GM12874 (cell line): Measurements from ENCODE around the gene EMILIN3.

Experiments used
- TF ChIP-seq, protein P1 (sequence below): IDR thresholded peaks from 2 replicates; pipeline ENCODE4 v1.5.1; 2011; ENCODE audit warnings: low read depth, mild to moderate bottlenecking, control low read depth, low read length, moderate library complexity; ENCODE audit not compliant: insufficient read depth

EMILIN3 gene

DNA sequence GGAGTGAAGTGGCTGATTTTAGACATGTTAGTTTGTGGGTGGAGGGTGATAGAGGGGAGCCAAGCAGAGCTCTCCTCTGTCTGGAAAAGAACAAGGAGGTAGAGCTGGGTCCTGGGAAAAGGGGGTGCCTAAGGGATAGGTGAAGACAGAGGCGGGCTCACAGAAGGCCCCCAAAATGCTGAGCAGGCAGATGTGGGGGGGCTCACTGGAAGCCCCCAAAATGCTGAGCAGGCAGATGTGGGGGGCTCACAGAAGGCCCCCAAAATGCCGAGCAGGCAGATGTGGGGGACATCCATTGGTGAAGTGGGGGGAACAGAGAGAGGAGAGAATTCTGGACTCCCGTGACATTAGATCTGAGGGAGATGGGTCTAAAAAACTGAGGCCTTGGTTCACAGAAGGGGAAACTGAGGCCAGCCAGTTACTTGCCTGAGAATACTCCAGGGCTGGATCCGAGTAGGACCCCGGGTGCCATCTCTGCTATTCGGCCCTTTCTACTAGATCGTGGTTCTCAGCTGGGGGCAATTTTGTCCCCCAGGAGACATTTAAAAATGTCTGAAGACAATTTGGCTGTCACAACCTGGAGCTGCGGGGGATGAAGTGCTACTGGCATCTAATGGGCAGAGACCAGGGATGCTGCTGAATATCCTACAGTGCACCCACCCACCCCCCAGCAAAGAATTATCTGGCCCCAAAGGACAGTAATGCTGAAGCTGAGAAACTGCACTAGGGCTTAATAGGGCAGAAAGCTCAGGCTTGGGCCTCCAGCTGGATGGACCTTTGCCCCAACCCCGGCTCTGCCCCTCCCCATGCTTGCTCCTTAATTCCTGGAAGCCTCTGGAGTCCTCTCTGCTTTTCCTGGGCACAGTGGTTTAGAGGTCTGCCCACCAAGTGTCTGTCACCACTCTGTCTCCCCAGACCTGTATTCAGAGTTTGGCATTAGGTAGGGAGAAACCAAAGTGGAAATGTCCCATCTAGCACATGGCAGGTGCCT, 23.8 kb downstream of the EMILIN3 start:
- TF ChIP-seq, protein P1, sequence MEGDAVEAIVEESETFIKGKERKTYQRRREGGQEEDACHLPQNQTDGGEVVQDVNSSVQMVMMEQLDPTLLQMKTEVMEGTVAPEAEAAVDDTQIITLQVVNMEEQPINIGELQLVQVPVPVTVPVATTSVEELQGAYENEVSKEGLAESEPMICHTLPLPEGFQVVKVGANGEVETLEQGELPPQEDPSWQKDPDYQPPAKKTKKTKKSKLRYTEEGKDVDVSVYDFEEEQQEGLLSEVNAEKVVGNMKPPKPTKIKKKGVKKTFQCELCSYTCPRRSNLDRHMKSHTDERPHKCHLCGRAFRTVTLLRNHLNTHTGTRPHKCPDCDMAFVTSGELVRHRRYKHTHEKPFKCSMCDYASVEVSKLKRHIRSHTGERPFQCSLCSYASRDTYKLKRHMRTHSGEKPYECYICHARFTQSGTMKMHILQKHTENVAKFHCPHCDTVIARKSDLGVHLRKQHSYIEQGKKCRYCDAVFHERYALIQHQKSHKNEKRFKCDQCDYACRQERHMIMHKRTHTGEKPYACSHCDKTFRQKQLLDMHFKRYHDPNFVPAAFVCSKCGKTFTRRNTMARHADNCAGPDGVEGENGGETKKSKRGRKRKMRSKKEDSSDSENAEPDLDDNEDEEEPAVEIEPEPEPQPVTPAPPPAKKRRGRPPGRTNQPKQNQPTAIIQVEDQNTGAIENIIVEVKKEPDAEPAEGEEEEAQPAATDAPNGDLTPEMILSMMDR = no peak

GRCh38 chr20:41340327-41341055, 26.1 kb downstream of the EMILIN3 start, which contains the start of gene LPIN3:
TSS of gene LPIN3 (plus strand) at chr20:41340821. CDS start at chr20:41345804, 4,983 bp downstream.
- TF ChIP-seq, protein P1 = no peak

GRCh38 chr20:41339957-41340326, 26.7 kb downstream of the EMILIN3 start:
- TF ChIP-seq, protein P1 = peak; percentile 95

GRCh38 chr20:41336711-41337492, 29.7 kb downstream of the EMILIN3 start:
- TF ChIP-seq, protein P1 = no peak

GRCh38 chr20:41335591-41335990, 31.0 kb downstream of the EMILIN3 start:
- TF ChIP-seq, protein P1 = no peak

DNA sequence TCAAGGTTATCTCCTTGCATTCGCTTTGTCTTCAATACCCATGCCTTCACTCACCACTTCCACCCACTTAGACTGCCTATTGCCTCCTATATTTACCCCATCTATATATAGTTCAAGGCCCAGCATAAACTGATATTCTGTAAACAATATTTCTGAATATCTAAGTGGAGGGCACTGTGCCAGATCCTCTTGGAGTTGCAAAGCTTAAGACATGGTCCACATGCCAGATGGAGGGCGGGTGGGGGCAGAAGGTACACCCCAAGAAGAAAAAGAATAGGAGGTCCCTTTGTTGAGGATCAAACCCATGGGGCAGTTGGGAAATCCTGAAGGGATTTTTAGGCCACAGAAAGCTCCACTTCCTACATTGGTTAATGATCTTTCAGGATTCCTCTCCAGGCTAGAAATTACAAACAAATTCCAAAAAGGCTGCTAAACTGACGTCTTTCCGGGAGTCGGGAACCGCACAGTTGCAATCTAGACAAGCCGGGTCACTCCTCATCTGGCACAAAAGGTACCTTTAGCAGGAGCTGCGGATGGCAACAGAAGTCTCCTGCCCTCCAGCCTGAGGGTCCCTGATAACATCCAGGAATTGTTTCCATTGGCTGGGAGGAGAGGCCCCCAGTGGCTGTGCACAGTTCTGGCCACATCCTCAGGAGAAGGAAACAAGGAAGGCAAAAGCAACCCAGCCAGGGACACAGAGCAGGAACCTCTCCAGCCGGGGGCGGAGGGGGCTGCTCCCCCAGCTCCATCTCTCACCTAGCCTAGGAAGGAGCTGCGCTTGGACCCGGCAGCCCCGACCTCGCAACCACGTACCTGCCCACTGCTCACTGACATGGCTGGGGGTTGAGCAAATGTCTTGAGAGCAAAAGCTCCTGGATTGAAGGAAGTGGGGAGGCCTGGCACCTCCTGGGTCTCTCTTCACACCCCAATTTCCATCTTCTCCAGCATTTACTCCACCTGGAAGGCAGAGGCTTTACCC, 31.9 kb downstream of the EMILIN3 start:
- TF ChIP-seq, protein P1 = no peak
